GM18868 (cell line): ENCODE results near the gene MPP4.

Experiments used
- ATAC-seq: cut with Tn5 transposase; IDR thresholded peaks from one replicate; pipeline ENCODE4 v1.9.1; 2021; ENCODE audit warnings: mild to moderate bottlenecking, moderate library complexity; ENCODE audit not compliant: unreplicated experiment

The MPP4 gene

DNA sequence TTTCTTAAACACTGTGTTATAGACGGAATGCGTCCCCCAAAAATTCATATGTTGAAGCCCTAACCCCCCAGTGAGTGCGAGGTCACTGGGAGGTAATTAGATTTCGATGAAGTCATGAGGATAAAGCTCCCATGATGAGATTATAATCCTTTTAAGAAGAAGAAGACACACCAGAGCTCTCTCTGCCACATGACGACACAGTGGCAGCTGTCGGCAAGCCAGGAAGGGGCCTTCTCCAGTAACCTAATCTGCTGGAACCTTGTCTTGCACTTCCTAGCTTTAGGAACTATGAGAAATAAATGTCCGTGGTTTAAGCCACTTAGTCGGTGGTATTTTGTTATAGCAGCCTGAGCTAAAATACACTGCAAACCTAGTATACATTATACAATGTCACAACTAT, 67.4 kb downstream of the MPP4 start:
- ATAC-seq = no peak

DNA sequence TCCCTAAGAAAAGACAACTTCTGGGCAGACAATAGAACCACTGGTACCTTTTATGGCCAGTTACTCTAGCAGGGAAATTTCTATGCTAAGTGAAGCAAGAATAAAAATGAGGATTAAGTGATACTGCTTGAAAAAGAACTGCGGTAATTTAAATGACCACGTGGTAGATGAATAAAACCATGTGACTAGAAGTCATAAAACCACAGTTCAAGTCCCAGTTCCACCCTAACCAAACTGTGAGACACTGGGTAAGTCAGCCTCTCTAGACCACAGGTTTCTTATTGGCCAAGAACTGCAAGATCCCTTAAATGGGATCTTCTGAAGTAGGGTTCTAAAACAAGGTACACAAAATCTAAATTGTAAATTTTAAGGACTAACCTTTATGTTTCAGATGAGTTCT, 67.9 kb downstream of the MPP4 start:
- ATAC-seq = no peak

DNA sequence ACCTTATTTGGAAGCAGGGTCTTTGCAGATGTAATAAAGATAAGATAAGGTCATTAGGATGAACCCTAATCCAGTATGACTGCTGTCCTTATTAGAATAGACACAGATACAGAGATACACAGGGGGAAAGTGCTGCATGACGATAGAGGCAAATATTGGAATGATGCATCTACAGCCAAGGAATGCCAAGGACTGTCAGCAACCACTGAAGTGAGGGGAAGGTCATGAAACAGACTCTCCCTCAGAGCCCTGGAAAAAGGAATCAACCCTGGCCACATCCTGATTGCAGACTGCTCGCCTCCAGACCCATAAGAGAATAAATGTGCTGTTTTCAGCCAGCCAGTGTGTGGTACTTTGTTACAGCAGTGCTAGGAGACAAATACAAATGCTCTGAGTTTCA, 69.9 kb downstream of the MPP4 start:
- ATAC-seq = no peak

DNA sequence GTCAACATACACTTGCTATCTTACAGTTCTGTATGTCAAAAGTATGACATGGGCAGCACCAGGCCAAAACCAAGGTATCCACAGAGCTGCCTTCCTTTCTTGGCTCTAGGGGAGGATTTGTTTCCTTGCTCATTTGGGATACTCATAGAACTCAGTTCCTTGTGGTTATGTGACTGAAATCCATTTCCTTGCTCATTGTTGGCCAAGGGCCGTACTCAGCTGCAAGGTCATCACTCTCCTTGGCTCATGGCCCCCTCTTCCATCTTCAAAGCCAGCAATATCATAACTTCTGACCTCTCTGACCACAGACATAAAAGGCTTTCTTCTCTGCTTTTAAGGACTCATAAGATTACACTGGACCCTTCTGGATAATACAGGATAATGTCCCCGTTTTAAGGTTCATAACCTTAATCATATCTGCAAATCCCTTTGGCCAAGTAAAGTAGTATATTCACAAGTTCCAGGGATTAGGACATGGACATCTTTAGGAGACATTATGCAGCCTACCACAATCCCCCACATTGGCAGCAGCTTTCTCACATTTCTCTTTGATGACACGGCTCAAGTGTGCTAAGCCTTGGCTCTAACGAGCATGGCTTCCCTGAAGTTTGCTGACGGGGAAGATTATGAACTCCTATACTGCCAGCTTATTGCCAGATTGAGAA, 76.0 kb downstream of the MPP4 start:
- ATAC-seq = no peak

DNA sequence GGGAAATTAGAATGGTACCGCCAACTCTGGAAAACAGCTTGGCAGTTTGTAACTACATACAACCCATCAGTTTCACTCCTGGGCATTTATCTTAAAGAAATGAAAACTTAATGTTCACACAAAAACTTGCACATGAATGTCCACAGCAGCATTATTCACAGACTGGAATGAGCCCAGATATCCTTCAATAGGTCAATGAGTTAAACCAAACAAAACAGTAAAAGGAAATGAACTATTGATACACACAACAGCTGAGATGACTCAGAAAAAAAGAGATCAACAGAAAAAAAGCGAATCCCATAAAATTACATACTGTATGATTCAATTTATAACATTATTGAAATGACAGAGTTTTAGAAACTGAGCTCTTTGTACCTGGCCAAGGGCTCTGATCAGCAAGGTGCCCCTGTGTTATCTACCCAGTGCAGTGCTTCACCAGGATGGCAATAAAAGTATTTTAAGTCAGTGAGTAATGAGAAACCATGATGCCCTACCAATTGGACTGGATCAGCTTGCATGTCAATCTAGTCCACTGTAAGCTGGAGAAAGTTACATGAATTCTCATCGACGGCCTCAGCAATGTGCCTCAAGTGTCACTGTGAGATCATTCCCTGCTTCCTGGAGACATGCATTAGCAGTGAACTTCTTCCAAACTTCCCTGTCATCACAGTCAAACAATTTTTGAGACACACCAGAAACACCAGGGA, 77.0 kb downstream of the MPP4 start:
- ATAC-seq = no peak

DNA sequence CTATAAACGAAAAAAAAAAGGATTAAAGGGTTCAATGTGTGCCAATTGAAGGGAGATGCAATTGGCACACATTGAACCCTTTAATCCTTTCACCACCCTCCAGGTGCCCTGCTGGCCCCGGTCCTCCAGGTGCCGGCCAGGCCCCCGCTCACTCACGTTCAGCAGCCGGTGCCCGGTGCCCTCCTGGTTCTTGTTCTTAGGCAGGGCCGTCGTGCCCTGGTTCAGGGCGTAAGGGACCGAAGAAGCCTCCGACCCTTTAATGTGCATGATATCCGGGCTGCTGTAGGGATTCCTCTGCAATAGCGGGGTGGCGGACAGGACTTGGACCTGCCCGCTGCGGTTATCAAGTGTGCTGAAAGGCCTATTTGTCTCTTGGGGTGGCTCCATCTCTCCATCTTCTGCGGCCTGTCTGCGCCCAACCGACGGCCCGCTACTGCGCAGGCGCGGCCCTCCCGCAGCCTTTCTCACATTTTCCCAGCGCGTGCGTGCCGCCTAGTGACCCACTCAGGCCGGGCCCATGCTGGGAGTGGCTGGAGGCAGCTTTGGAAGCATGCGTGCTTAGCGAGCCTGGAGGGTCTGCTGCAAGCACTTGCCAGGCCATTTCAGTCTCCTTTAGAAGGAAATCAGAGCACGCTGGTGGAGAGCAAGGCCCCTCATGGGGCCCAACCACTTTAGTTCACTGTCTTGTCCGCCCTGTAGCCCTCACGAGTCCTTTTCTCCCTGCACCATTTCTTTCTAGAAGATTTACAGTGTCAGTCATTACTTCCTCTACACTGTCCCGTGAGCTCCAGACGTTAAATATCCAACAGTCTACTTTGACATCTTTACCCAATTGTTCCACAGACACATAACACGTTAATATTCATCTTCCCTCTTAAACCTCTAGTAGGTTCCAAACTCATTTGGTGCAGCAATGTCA, 79.4 kb downstream of the MPP4 start:
- no peak for ATAC-seq

DNA sequence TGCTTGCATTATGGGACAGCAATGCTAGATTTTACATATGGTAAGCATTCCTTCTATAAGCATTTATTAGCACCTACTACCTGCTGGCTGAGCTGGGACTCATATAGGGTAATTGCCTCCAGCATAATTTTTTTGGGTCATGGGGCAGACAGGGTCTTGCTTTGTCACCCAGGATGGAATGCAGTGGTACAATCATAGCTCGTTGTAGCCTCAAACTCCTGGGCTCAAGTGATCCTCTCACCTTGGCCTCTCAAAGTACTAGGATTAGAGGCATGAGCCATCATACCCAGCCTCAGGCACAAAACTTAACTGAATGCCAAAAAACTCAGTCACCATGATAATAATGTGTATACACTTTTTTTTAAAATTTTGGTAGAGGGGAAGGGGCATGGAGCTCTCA, 90.4 kb downstream of the MPP4 start:
- ATAC-seq = no peak

DNA sequence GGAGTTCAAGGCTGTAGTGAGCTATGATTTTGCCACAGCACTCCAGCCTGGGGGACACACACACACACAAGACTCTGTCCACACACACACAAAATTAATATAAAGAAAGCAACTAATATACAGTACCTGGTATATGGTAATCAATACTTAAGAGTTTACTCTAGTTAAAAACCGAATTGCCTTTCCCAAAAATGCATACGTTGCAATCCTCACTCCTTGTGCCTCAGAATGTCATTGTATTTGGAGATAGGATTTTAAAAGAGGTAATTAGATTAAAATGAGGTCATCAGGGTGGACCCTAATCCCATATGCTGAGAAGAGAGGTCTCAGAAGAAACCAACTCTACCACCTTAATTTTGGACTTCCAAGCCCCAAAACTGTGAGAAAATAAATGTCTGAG, 90.9 kb downstream of the MPP4 start:
- no peak for ATAC-seq

DNA sequence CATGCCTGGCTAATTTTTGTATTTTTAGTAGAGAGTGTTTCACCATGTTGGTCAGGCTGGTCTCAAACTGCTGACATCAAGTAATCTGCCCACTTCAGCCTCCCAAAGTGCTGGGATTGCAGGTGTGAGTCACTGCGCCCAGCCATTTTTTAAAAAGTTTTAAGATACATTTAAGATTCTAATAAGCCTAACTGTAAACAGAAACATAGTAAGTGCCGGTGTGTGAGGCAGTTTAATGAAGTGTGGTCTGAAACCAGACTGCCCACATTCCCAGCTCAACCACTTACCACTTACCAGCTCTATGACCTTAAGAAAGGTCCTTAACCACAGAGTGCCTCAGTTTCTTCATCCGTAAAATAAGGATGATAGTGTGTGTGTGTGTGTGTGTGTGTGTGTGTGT, 97.5 kb downstream of the MPP4 start:
- no peak for ATAC-seq

DNA sequence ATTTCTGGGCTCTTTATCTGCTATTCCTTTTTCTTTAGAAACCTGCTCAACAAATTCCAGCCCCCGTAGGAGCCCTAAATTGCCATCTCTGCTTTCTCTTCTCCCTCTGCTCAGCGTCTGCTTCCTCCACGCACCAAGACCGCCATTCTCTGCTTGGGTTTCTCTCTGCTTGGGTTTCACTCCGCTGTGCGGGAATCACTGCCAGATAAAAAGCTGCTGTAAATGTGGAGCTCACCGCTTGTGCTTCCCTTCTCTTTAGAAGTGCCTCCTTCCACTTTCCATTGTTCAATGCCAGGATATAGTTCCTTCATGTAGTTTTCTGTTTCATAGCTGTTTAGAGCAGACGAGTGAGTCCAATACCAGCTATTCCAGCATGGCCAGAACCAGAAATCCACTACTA, 101.0 kb downstream of the MPP4 start:
- no peak for ATAC-seq
